Neutrophil (primary cell): Measurements from ENCODE around the gene ZSCAN21.

Experiments
- H3K27ac ChIP-seq: fragments of 200-600 bp; sonication (generic); 2 replicates; pipeline ENCODE4 v1.5.1; 2016; ENCODE audit warnings: mild to moderate bottlenecking, moderate library complexity
- H3K27me3 ChIP-seq: fragments of 200-600 bp; sonication (generic); 2 replicates; pipeline ENCODE4 v1.6.0; 2016; ENCODE audit warnings: mild to moderate bottlenecking
- H3K36me3 ChIP-seq: fragments of 200-600 bp; sonication (generic); 2 replicates; pipeline ENCODE4 v1.5.1; 2017
- H3K4me1 ChIP-seq, 2 experiments: fragments of 200-600 bp in 1 of 2; sonication (generic) in 1 of 2; 1 replicate in 1 of 2; 2 replicates in 1 of 2; pipeline versions ENCODE4 v1.5.1 to v1.6.1; 2013 to 2016; ENCODE audit warnings: low read depth in 1 of 2, low read length in 1 of 2, mild to moderate bottlenecking in 1 of 2, moderate library complexity in 1 of 2; ENCODE audit not compliant: control insufficient read depth in 1 of 2, insufficient read depth in 1 of 2
- H3K4me3 ChIP-seq, 2 experiments: fragments of 200-600 bp in 1 of 2; sonication (generic) in 1 of 2; 1 replicate in 1 of 2; 2 replicates in 1 of 2; pipeline ENCODE4 v1.5.1; 2013 to 2016; ENCODE audit warnings: low read depth in 1 of 2, low read length in 1 of 2, mild to moderate bottlenecking in 1 of 2, moderate library complexity in 1 of 2
- H3K9me3 ChIP-seq: fragments of 200-600 bp; sonication (generic); 2 replicates; pipeline ENCODE4 v1.5.1; 2016
- TF ChIP-seq, protein P1 (sequence below): fragments of 200-600 bp; sonication (generic); IDR thresholded peaks from 2 replicates; pipeline ENCODE4 v1.5.1; 2016; ENCODE audit warnings: antibody characterized with exemption

Gene ZSCAN21

DNA sequence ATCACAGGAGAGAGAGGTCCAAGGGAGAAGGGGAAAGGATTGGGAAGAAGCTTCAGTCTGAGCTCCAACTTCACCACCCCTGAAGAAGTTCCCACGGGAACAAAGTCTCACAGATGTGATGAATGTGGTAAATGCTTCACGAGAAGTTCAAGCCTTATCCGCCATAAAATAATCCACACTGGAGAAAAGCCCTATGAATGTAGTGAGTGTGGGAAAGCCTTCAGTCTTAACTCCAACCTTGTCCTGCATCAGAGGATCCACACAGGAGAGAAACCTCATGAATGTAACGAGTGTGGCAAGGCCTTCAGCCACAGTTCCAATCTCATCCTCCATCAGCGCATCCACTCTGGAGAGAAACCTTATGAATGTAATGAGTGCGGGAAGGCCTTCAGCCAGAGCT is 16.0 kb upstream of the ZSCAN21 start:
- Histone ChIP-seq H3K4me1 (peaks cover 0 to 6% of the 10 kb centered on the region in 2 experiments), H3K36me3 (peaks cover 78% of the 10 kb centered on the region), H3K9me3 (no peaks in the 10 kb centered on the region), H3K27me3 (no peaks in the 10 kb centered on the region), H3K27ac (no peak overlapping the region), H3K4me3 (no peak overlapping the region)
- TF ChIP-seq, protein P1, sequence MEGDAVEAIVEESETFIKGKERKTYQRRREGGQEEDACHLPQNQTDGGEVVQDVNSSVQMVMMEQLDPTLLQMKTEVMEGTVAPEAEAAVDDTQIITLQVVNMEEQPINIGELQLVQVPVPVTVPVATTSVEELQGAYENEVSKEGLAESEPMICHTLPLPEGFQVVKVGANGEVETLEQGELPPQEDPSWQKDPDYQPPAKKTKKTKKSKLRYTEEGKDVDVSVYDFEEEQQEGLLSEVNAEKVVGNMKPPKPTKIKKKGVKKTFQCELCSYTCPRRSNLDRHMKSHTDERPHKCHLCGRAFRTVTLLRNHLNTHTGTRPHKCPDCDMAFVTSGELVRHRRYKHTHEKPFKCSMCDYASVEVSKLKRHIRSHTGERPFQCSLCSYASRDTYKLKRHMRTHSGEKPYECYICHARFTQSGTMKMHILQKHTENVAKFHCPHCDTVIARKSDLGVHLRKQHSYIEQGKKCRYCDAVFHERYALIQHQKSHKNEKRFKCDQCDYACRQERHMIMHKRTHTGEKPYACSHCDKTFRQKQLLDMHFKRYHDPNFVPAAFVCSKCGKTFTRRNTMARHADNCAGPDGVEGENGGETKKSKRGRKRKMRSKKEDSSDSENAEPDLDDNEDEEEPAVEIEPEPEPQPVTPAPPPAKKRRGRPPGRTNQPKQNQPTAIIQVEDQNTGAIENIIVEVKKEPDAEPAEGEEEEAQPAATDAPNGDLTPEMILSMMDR: no peak

DNA sequence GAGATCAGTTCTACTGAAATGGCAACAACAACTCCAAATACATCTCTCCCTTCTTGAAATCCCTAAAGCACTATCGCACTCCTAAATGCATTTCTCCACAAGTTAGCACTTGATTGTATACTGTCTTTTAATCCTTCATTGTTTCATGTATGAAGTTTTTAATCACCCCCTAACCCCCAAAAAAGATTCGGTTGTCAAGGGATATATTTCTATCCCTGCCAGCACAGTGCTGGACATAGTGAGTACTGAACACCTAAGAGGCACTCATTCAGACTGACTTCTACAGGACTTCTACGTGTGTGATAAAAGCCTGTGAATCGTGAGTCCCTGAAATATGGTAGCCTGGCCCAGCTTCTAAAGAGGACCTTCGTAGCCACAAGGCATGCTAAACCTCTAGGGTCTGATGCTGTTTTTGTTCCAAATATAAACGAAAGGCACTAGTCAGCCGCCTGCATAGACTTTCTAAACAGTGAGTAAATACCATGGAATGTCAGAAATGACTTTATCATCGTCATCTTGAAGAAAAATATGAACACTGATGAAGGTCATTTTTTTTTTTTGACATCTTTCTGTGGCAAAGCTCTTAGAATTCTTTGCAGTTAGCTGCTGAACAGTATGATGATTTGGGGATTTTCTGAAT is 14.6 kb upstream of the ZSCAN21 start:
- Histone ChIP-seq H3K4me3 (no peak overlapping the region), H3K36me3 (peaks cover 72% of the 10 kb centered on the region), H3K27ac (no peak overlapping the region), H3K4me1 (peaks cover 0 to 6% of the 10 kb centered on the region in 2 experiments), H3K9me3 (no peaks in the 10 kb centered on the region), H3K27me3 (no peaks in the 10 kb centered on the region)
- TF ChIP-seq, protein P1: no peak

DNA sequence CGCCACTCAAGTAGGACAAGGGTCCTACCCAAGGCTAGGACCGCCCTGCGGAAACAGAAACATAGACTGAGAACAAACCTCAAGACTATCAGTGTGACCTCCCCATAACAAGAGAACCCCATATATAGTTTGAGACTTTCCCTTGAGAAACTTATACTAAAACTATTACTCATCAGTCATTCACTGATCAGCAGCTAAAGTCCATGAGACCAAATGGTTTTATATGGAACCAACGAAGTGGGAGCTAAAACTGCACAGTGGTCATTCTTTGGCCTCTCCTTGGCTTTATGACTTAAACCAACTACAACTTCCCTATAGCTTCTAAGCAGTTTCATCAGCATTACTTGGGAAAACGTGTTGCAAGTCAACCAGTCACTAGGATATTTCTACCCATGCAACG is 13.7 kb upstream of the ZSCAN21 start:
- peaks cover 0 to 6% of the 10 kb centered on the region in 2 experiments for H3K4me1 ChIP-seq
- H3K27me3 ChIP-seq: no peaks in the 10 kb centered on the region
- H3K4me3 ChIP-seq: no peak overlapping the region
- H3K9me3 ChIP-seq: no peaks in the 10 kb centered on the region
- no peak overlapping the region for H3K27ac ChIP-seq
- TF ChIP-seq, protein P1: no peak
- H3K36me3 ChIP-seq: peaks cover 63% of the 10 kb centered on the region

DNA sequence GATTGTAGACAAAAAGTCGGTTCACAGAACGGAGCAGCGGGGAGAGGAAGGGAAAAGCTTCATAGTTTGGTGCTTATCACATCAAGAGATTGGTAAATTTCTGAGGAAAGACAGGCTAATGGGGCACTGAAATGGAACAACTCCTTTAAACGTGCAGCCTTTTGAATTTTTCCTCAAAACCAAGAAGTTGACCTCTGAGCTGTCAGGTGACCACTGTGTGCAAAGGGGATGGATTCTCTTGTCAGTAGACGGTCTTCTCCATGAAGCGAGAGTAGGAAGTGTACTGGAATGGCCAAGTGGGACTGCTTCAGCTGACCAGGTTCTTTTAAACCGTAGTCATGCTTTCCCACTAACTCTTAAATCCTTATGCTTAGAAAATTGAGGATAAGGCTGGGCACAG is 11.2 kb upstream of the ZSCAN21 start:
- H3K36me3 ChIP-seq: peaks cover 39% of the 10 kb centered on the region
- H3K4me1 ChIP-seq: peaks cover 0 to 8% of the 10 kb centered on the region in 2 experiments
- H3K4me3 ChIP-seq: no peak overlapping the region
- TF ChIP-seq, protein P1: no peak
- H3K9me3 ChIP-seq: no peaks in the 10 kb centered on the region
- no peak overlapping the region for H3K27ac ChIP-seq
- no peaks in the 10 kb centered on the region for H3K27me3 ChIP-seq

DNA sequence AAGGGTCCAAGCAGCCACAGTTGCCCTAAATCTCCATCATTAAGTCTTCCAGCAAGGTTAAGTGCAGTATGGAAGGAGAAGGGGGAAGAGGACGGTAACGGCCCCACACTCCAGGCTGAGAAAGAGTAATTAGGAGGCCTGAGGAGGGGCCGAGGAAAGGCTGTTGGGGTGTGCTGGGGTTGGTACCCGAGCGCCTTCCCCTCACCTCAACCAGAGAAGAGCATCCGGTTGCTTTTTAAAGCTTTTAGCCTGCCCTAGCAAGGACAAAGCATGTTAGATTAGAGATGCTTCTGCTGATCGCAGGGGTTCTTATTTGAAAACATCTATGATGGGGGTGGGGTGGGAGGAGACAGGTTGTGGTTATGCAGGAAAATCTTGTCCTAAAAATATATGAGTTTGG is 9.0 kb upstream of the ZSCAN21 start:
- no peaks in the 10 kb centered on the region for H3K9me3 ChIP-seq
- H3K27me3 ChIP-seq: no peaks in the 10 kb centered on the region
- no peak overlapping the region for H3K4me3 ChIP-seq
- no peak overlapping the region for H3K27ac ChIP-seq
- peaks cover 16% of the 10 kb centered on the region for H3K36me3 ChIP-seq
- TF ChIP-seq, protein P1: no peak
- peaks cover 0 to 8% of the 10 kb centered on the region in 2 experiments for H3K4me1 ChIP-seq
